Peyer's patch (tissue), 4 donors: ENCODE data around the gene INPP5B.

Experiments used
- CTCF ChIP-seq, 6 experiments: fragments of 450-650 bp in 4 of 6; fragments of 200-600 bp in 2 of 6; sonication (generic) in 1 of 6; IDR thresholded peaks; one replicate each; pipeline ENCODE4 v1.5.1; 2017 to 2019; ENCODE audit warnings: antibody characterized with exemption in 6 of 6, mild to moderate bottlenecking in 3 of 6, moderate library complexity in 1 of 6
- POLR2A ChIP-seq, 2 donors: fragments of 450-650 bp; IDR thresholded peaks; one replicate each; pipeline ENCODE4 v1.5.1; 2017; ENCODE audit warnings: antibody characterized with exemption in 2 of 2, mild to moderate bottlenecking in 2 of 2, moderate library complexity in 2 of 2

GRCh38 chr1:37849480-37849879 lies 97.4 kb downstream of the INPP5B start:
- TF ChIP-seq POLR2A (IDR thresholded peaks at IDR 0.05) (no peak), CTCF (IDR thresholded peaks at IDR 0.05) (no peak)
